GM12873 (cell line): ENCODE measurements around the gene KCNJ5.

Source experiments
- TF ChIP-seq, protein P1 (sequence below): IDR thresholded peaks from 2 replicates; pipeline ENCODE4 v1.5.1; 2012; ENCODE audit warnings: low read depth, mild to moderate bottlenecking, moderate library complexity, low read length, control low read depth; ENCODE audit not compliant: insufficient read depth; ENCODE audit errors: missing control alignments

KCNJ5 gene

DNA sequence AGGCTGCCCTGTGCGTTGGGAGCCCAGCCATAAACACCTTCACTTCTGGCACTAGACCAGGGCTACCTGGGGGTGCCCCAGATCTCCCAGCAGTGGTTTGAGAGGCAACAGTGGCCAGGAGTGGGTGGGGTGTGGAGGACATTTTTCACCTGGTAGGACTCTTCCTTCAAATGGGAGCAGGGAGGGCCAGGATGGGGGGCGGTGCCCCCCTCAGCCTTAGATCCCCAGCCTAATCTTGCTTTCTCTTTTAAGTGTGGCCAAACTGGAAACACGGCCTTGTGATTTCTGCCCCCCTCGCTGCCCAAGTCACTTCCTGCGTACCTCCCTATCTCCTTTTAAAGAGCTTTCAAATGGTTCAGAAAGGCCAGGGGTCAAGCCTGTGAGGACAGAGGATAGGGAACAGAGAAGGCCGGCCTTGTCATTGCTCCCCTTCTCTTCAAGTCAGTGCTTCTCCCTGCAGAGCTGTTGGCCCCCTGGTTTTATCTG, 800 bp downstream of the KCNJ5 start:
- TF ChIP-seq, protein P1, sequence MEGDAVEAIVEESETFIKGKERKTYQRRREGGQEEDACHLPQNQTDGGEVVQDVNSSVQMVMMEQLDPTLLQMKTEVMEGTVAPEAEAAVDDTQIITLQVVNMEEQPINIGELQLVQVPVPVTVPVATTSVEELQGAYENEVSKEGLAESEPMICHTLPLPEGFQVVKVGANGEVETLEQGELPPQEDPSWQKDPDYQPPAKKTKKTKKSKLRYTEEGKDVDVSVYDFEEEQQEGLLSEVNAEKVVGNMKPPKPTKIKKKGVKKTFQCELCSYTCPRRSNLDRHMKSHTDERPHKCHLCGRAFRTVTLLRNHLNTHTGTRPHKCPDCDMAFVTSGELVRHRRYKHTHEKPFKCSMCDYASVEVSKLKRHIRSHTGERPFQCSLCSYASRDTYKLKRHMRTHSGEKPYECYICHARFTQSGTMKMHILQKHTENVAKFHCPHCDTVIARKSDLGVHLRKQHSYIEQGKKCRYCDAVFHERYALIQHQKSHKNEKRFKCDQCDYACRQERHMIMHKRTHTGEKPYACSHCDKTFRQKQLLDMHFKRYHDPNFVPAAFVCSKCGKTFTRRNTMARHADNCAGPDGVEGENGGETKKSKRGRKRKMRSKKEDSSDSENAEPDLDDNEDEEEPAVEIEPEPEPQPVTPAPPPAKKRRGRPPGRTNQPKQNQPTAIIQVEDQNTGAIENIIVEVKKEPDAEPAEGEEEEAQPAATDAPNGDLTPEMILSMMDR: no peak

- TF ChIP-seq, protein P1: no peak
Observed at GRCh38 chr11:128892866-128893565, 1.9 kb downstream of the KCNJ5 start.

DNA sequence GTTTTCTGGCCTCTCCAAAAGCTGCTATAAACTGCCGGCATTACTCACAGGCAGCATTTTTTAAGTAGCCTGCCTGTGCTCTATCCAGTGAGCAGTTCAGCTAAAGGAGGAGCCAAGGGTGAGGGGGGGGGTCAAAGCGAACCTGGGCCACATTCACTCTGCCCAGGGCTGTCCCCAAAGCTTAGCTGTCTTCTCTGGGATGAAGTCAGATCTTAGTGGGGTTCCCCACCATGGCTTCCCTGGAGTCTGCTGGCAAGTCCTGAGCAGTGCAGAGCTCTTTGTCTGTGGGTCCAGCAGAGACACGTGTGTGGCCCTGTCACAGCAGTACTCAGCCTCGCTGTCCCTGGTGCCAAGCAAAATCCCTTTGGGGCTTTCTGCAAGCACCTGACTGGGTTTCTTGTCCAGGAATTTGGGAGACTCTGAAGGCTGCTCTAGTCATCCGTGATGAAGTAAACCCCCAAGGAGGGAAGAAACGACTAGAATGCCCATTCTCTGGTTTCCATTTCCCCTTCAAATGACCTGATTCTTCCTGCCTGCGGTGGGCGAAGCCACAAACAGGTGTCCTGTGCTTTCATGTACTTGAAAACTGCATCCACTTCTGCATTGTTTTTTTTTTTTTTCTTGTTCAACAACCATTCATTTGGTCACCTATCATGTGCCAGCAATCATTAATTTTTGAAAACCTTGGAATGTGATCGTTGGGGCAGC, 2.6 kb downstream of the KCNJ5 start:
- TF ChIP-seq, protein P1: no peak

- TF ChIP-seq, protein P1: no peak
Observed at GRCh38 chr11:128894286-128894681, 3.1 kb downstream of the KCNJ5 start.

DNA sequence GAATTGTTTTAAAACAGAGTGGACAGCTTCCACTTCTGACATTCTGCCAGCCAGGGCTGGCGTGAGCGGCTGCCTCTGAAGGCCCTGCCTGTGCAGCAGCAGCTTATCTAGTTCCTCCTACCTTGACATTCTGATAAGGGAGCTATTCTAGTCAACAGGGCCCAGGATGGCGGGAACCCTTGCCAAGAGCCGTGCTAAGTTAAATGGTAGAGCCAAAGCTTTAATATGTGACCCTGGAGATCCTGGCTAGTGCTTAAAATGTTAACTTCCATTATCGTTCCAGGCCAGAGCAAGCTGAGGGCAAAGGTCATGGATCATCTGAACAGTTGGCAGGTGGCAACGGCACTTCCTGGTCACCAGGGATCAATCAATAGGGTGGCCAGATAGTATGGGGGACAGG, 3.5 kb downstream of the KCNJ5 start:
- TF ChIP-seq, protein P1: no peak

DNA sequence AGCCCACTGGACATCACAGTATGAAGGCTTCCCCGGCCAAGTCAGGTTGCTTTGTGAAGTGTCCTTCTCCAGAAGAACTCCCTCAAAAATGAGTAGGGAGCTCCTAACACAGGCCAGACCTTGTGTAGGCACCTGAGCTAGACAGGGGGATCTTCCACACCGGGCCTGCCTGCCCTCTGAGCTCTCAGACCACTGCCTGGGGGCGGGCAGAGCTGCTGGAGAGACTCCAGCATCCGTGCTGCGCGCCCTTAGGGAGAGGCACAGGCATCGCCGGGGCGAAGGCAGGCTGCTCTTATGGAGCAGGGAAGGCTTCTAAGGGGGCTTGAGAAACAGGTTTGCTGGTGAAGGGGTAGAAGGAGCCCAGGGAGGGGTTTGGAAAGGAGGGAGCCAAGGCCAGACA, 4.4 kb downstream of the KCNJ5 start:
- TF ChIP-seq, protein P1: no peak

GRCh38 chr11:128896356-128896755, 5.2 kb downstream of the KCNJ5 start:
- TF ChIP-seq, protein P1: no peak
